A549 (cell line): ENCODE data around the gene SLC22A14. TPM values are rescaled to one million over a fixed set of nuclear protein-coding genes. Genes with fewer than 3 reads are reported as not detected.

Experiments used
- ATAC-seq, 2 experiments: fragments of 200-7000 bp in 1 of 2; fragments of >200 bp in 1 of 2; cut with Nextera tagmentation in 1 of 2; cut with Tn5 transposase in 1 of 2; 3 replicates each; pipeline versions ENCODE4 v1.8.0 to v1.9.1; 2018 to 2020; ENCODE audit warnings: mild to moderate bottlenecking in 1 of 2, moderate library complexity in 1 of 2
- CTCF ChIA-PET: fragments of 300-600 bp; sonication (Branson Sonifier 250); formaldehyde crosslinking; extraction: SDS; loops from one replicate; lab custom pipeline; 2021; ENCODE audit warnings: antibody characterized with exemption, inconsistent platforms; lab: Yijun Ruan, JAX
- POLR2A ChIA-PET: fragments of 350-600 bp; formaldehyde crosslinking; extraction: SDS; loops from one replicate; lab custom pipeline; 2021; ENCODE audit warnings: antibody characterized with exemption, inconsistent platforms; lab: Yijun Ruan, JAX
- DNase-seq, 2 experiments: peaks; one replicate each; pipeline versions ENCODE4 v3.0.0 to v3.0.0-alpha.2; 2011 to 2016; ENCODE audit warnings: low read depth in 1 of 2, low spot score in 1 of 2
- FAIRE-seq: peaks from 2 replicates; lab custom pipeline; 2011; peaks lifted over from hg19 to GRCh38; lab: Jason Lieb, UNC
- H3K27ac ChIP-seq, 2 experiments: fragments of >200 bp; sonication (Bioruptor Twin); formaldehyde crosslinking; 3 replicates each; pipeline ENCODE4 v1.5.1; 2016 to 2017
- H3K4me1 ChIP-seq: fragments of >200 bp; sonication (Bioruptor Twin); formaldehyde crosslinking; 3 replicates; pipeline ENCODE4 v1.6.1; 2016
- H3K4me2 ChIP-seq: fragments of >200 bp; sonication (Bioruptor Twin); formaldehyde crosslinking; 3 replicates; pipeline ENCODE4 v1.6.1; 2016
- H3K4me3 ChIP-seq: fragments of >200 bp; sonication (Bioruptor Twin); formaldehyde crosslinking; 3 replicates; pipeline ENCODE4 v1.5.1; 2016
- H3K9me3 ChIP-seq: fragments of >200 bp; sonication (Bioruptor Twin); formaldehyde crosslinking; 3 replicates; pipeline ENCODE4 v1.6.1; 2016
- BHLHE40 ChIP-seq: IDR thresholded peaks from 2 replicates; pipeline ENCODE4 v1.6.1; 2012; ENCODE audit warnings: low read depth, low read length, inconsistent platforms
- CBX2 ChIP-seq: fragments of 200-600 bp; sonication (generic); IDR thresholded peaks from 2 replicates; pipeline ENCODE4 v1.6.1; 2016; ENCODE audit warnings: low read depth, mild to moderate bottlenecking, borderline replicate concordance
- CHD2 ChIP-seq: fragments of 150-350 bp; IDR thresholded peaks from 2 replicates; pipeline ENCODE4 v1.6.1; 2014; ENCODE audit warnings: low read length; ENCODE audit not compliant: partially characterized antibody
- EHF ChIP-seq: fragments of 250-450 bp; sonication (Bioruptor Pico); IDR thresholded peaks from 2 replicates; pipeline ENCODE4 v1.5.0; 2020; ENCODE audit warnings: mild to moderate bottlenecking
- FOSB ChIP-seq: fragments of 250-450 bp; sonication (Bioruptor Pico); IDR thresholded peaks from 2 replicates; pipeline ENCODE4 v1.5.0; 2020; ENCODE audit warnings: mild to moderate bottlenecking, moderate library complexity
- FOXS1 ChIP-seq: fragments of 250-450 bp; sonication (Bioruptor Pico); IDR thresholded peaks from 2 replicates; pipeline ENCODE4 v1.5.0; 2020; ENCODE audit warnings: mild to moderate bottlenecking, moderate library complexity
- GATA3 ChIP-seq: IDR thresholded peaks from 2 replicates; pipeline ENCODE4 v1.6.1; 2012; ENCODE audit warnings: borderline replicate concordance
- HDAC2 ChIP-seq: fragments of 200-600 bp; sonication (generic); IDR thresholded peaks from 2 replicates; pipeline ENCODE4 v1.6.1; 2016
- HES2 ChIP-seq: fragments of >200 bp; sonication (Bioruptor Twin); formaldehyde crosslinking; IDR thresholded peaks from 2 replicates; pipeline ENCODE4 v1.6.1; 2016
- HMGXB4 ChIP-seq: fragments of 250-450 bp; sonication (Bioruptor Pico); IDR thresholded peaks from 2 replicates; pipeline ENCODE4 v1.5.0; 2021; ENCODE audit warnings: mild to moderate bottlenecking, moderate library complexity, borderline replicate concordance
- JUN ChIP-seq, 2 experiments: fragments of >200 bp; sonication (Bioruptor Twin); formaldehyde crosslinking; IDR thresholded peaks; 2 replicates in 1 of 2; 3 replicates in 1 of 2; pipeline ENCODE4 v1.6.1; 2016 to 2017
- KDM1A ChIP-seq: fragments of 200-600 bp; sonication (generic); IDR thresholded peaks from 2 replicates; pipeline ENCODE4 v1.6.1; 2016; ENCODE audit warnings: low read depth, mild to moderate bottlenecking
- MAFK ChIP-seq: fragments of 450-650 bp; IDR thresholded peaks from 2 replicates; pipeline ENCODE4 v1.6.1; 2014; ENCODE audit not compliant: partially characterized antibody
- MAZ ChIP-seq: fragments of 150-350 bp; IDR thresholded peaks from 2 replicates; pipeline ENCODE4 v1.6.1; 2014; ENCODE audit warnings: antibody characterized with exemption, low read depth, low read length, borderline replicate concordance
- NR3C1 ChIP-seq: fragments of >200 bp; sonication (Bioruptor Twin); formaldehyde crosslinking; IDR thresholded peaks from 3 replicates; pipeline ENCODE4 v1.6.1; 2017
- POLR2AphosphoS2 ChIP-seq: conservative IDR thresholded peaks from 2 replicates; pipeline ENCODE4 v1.6.1; 2012; ENCODE audit warnings: low read length, improper control_type of control experiment, inconsistent platforms
- RARB ChIP-seq: fragments of 250-450 bp; sonication (Bioruptor Pico); IDR thresholded peaks from 2 replicates; pipeline ENCODE4 v1.8.0; 2021; ENCODE audit warnings: mild to moderate bottlenecking, moderate library complexity
- RNF2 ChIP-seq: fragments of 200-600 bp; sonication (generic); IDR thresholded peaks from 2 replicates; pipeline ENCODE4 v1.6.1; 2016; ENCODE audit warnings: low read depth, mild to moderate bottlenecking, antibody characterized with exemption, moderate library complexity, borderline replicate concordance
- SREBF2 ChIP-seq: fragments of 450-650 bp; IDR thresholded peaks from 2 replicates; pipeline ENCODE4 v1.6.1; 2014; ENCODE audit warnings: mild to moderate bottlenecking, moderate library complexity
- TFCP2L1 ChIP-seq: fragments of 250-450 bp; sonication (Bioruptor Pico); IDR thresholded peaks from 2 replicates; pipeline ENCODE4 v1.5.0; 2021; ENCODE audit warnings: mild to moderate bottlenecking
- TP53 ChIP-seq: fragments of 250-450 bp; sonication (Bioruptor Pico); IDR thresholded peaks from 2 replicates; pipeline ENCODE4 v1.5.0; 2021; ENCODE audit warnings: mild to moderate bottlenecking, moderate library complexity
- USF2 ChIP-seq: fragments of 450-650 bp; IDR thresholded peaks from 2 replicates; pipeline ENCODE4 v1.6.1; 2014; ENCODE audit warnings: antibody characterized with exemption
- ZFP36 ChIP-seq: fragments of 450-650 bp; IDR thresholded peaks from 2 replicates; pipeline ENCODE4 v1.6.1; 2014; ENCODE audit warnings: borderline replicate concordance; ENCODE audit not compliant: partially characterized antibody
- WGBS: methylation state at CpG from one replicate; pipeline ENCODE4 v1.1.6; 2017; ENCODE audit errors: missing lambda C conversion rate; 5-methylcytosine and 5-hydroxymethylcytosine counted together
- polyA plus RNA-seq, 4 experiments: library from polyadenylated mRNA; depleted of rRNA in 3 of 4; stranded (reverse); fragments of >200 nt; fragmentation: RNase III in 1 of 4; extraction: RNeasy Plus Mini Kit Qiagen cat#74134 plus additional on column Dnase treatment in 1 of 4; gene quantifications; 2 replicates in 3 of 4; 3 replicates in 1 of 4; pipeline ENCODE4 v1.2.3, GENCODE V29; 2011 to 2017
- TF ChIP-seq, protein P1 (sequence below): IDR thresholded peaks from 2 replicates; pipeline ENCODE4 v1.6.1; 2012
- TF ChIP-seq, protein P2 (sequence below): IDR thresholded peaks from 2 replicates; pipeline ENCODE4 v1.6.1; 2012; ENCODE audit warnings: low read depth, borderline replicate concordance
- TF ChIP-seq, protein P3 (sequence below): IDR thresholded peaks from 2 replicates; pipeline ENCODE4 v1.6.1; 2012
- TF ChIP-seq, protein P4 (sequence below): fragments of 150-350 bp; IDR thresholded peaks from 2 replicates; pipeline ENCODE4 v1.6.1; 2014; ENCODE audit warnings: low read depth, mild to moderate bottlenecking, low read length

SLC22A14 gene
- polyA plus RNA-seq, 2 of the 4 experiments (the other 2 are of a cell fraction) = 0.04 TPM; not detected in 1

- Histone ChIP-seq H3K4me1 (no peaks in the 10 kb centered on the region), H3K4me2 (no peak overlapping the region), H3K9me3 (no peaks in the 10 kb centered on the region), H3K27ac (no peak overlapping the region), H3K4me3 (no peak overlapping the region)
- 75% methylated on average over 7 of the region's 8 CpGs for WGBS
- CTCF ChIA-PET = interaction anchor here (0.5 kb wide), 1 partner anchor 94 kb away, joined by 3 read pairs; no protein-coding TSS in a partner anchor
- FAIRE-seq (no peak), ATAC-seq (peak in 1 of 2 experiments; percentile 26; a peak in 2 of 6 replicates), DNase-seq (no peak)
- TF ChIP-seq ZFP36 (no peak), TFCP2L1 (CRISPR knock-in tag) (no peak), JUN (IDR thresholded peaks at IDR 0.05) (no peak), FOSB (no peak), CHD2 (no peak), MAFK (no peak), FOXS1 (no peak), MAZ (no peak), HMGXB4 (CRISPR knock-in tag) (no peak), GATA3 (no peak), HDAC2 (no peak), NR3C1 (no peak), KDM1A (no peak)
- TF ChIP-seq, protein P1, sequence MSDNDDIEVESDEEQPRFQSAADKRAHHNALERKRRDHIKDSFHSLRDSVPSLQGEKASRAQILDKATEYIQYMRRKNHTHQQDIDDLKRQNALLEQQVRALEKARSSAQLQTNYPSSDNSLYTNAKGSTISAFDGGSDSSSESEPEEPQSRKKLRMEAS = no peak
- TF ChIP-seq, protein P2, sequence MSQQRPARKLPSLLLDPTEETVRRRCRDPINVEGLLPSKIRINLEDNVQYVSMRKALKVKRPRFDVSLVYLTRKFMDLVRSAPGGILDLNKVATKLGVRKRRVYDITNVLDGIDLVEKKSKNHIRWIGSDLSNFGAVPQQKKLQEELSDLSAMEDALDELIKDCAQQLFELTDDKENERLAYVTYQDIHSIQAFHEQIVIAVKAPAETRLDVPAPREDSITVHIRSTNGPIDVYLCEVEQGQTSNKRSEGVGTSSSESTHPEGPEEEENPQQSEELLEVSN = no peak
- POLR2A ChIA-PET = no interaction called here
These were observed 6.4 kb upstream of the SLC22A14 start for GRCh38 chr3:38275658-38276057.

DNA sequence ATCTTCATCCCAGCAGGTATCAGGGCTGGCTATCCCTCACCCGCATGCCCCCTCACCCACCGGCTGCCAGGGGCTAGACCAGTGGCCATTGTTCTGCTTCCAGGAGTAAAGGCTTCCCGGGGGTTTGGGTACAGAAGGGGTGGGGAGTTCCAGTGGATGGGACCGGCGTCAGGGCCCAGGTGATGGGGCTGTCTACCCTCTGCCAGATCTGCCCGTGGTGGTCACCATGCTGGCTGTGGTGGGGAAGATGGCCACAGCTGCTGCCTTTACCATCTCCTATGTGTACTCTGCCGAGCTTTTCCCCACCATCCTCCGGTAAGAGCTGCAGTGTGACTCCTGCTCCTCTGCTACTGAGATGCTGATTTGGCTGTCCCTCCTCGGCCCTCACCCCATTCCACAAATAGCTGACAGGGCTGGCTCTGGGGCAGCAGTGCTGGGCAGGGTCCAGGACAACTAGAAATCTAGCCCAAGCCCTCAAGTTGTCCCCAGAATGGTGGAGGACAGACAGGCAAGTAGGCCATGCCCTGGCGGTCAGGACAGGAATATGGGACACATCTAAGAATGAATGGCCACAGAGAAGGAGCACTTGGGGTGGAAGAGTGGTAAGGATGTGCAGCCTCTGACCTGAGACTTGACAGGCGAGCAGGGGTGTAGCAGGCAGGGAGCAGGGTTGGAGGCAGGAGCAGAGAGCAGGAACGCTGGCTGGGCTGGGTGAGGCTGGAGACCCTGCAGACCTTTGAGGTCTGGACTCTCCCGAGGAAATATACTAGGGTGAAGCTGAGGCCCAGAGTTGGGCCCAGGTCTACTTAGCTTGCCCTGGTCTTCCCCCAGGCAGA lies 5.8 kb upstream of the SLC22A14 start:
- Histone ChIP-seq H3K4me3 (no peak overlapping the region), H3K4me2 (no peak overlapping the region), H3K27ac (no peak overlapping the region), H3K9me3 (no peaks in the 10 kb centered on the region), H3K4me1 (no peaks in the 10 kb centered on the region)
- CTCF ChIA-PET = no interaction called here
- FAIRE-seq (no peak), DNase-seq (no peak), ATAC-seq (no peak)
- no peak for TF ChIP-seq SREBF2
- no peak for TF ChIP-seq FOSB
- no peak for TF ChIP-seq TP53 (CRISPR knock-in tag)
- 75% methylated on average over 13 of the region's 13 CpGs for WGBS
- POLR2A ChIA-PET = no interaction called here

- no peak for DNase-seq
- 73% methylated on average over 13 of the region's 13 CpGs for WGBS
- ChIA-PET POLR2A (no interaction called here), CTCF (no interaction called here)
- Histone ChIP-seq H3K4me2 (no peak overlapping the region), H3K4me1 (no peaks in the 10 kb centered on the region), H3K9me3 (no peaks in the 10 kb centered on the region), H3K27ac (no peak overlapping the region), H3K4me3 (no peak overlapping the region)
- no peak for FAIRE-seq
- no peak for ATAC-seq
- TF ChIP-seq SREBF2 (no peak), EHF (CRISPR knock-in tag) (no peak), RARB (CRISPR knock-in tag) (no peak), USF2 (no peak), RNF2 (no peak), BHLHE40 (no peak), CBX2 (no peak), MAFK (no peak), CHD2 (no peak), NR3C1 (no peak), GATA3 (no peak), HES2 (no peak), POLR2AphosphoS2 (no peak)
- TF ChIP-seq, protein P3, sequence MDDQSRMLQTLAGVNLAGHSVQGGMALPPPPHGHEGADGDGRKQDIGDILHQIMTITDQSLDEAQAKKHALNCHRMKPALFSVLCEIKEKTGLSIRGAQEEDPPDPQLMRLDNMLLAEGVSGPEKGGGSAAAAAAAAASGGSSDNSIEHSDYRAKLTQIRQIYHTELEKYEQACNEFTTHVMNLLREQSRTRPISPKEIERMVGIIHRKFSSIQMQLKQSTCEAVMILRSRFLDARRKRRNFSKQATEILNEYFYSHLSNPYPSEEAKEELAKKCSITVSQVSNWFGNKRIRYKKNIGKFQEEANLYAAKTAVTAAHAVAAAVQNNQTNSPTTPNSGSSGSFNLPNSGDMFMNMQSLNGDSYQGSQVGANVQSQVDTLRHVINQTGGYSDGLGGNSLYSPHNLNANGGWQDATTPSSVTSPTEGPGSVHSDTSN = no peak
- TF ChIP-seq, protein P4, sequence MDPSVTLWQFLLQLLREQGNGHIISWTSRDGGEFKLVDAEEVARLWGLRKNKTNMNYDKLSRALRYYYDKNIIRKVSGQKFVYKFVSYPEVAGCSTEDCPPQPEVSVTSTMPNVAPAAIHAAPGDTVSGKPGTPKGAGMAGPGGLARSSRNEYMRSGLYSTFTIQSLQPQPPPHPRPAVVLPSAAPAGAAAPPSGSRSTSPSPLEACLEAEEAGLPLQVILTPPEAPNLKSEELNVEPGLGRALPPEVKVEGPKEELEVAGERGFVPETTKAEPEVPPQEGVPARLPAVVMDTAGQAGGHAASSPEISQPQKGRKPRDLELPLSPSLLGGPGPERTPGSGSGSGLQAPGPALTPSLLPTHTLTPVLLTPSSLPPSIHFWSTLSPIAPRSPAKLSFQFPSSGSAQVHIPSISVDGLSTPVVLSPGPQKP = no peak
These were observed 5.0 kb upstream of the SLC22A14 start for GRCh38 chr3:38276917-38277630.
